ENCODE data around the gene NCKAP5. TPM values are rescaled to one million over a fixed set of nuclear protein-coding genes. Genes with fewer than 3 reads are reported as not detected.

The NCKAP5 gene
- total and polyA plus RNA-seq, 2 of the 8 experiments (the other 6 are each of a cell fraction or from before 2014, with no cell fraction given), result 0.27 to 0.86 TPM

DNA sequence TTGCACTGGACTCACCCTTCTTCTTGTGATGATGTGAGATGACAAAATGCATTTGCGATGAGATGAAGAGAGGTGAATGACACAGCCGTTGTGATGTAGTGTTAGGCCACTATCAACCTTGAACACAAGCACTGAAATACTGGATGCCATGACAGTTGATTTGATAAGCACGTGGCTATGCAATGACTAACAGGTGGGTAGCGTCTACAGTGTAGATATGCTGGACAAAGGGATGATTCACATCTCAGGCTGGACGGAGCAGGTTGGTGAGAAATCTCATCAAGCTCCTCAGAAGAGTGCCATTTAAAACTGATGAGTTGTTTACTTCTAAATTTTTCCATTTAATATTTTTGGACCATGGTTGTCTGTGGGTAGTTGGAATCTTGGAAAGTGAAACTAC, 522.5 kb downstream of the NCKAP5 start:
- Histone ChIP-seq H2AK5ac (ENCODE audit: low read depth, low read length) (no peak overlapping the region), H3K4ac (replicated peaks; ENCODE audit: insufficient read length, low read depth, low read length) (no peak overlapping the region), H2AFZ (ENCODE audit: low read length) (no peak overlapping the region), H4K91ac (replicated peaks; ENCODE audit: insufficient read length, low read length) (no peak overlapping the region), H4K20me1 (replicated peaks in 1 of 2; ENCODE audit: control insufficient read depth in 1 of 2, insufficient read depth in 2 of 2, low read length in 2 of 2) (peaks cover 0 to 2% of the 10 kb centered on the region in 2 experiments), H3K4me1 (replicated peaks in 1 of 4; ENCODE audit: control insufficient read depth in 3 of 4, insufficient read depth in 4 of 4, low read length in 3 of 4) (no peaks in the 10 kb centered on the region), H3K23me2 (ENCODE audit: low read depth, low read length) (no peaks in the 10 kb centered on the region), H3K14ac (ENCODE audit: insufficient read length) (no peak overlapping the region), H2BK20ac (ENCODE audit: low read length) (no peak overlapping the region), H3K9me3 (ENCODE audit: insufficient read depth in 2 of 2, low read depth in 1 of 2, low read length in 1 of 2) (no peaks in the 10 kb centered on the region), H3K9ac (replicated peaks in 1 of 4; ENCODE audit: extremely low read depth in 1 of 4, low read depth in 3 of 4, low read length in 3 of 4) (no peak overlapping the region), H3K4me3 (ENCODE audit: extremely low read depth in 1 of 4, insufficient read depth in 2 of 4, low read depth in 3 of 4, low read length in 4 of 4) (no peak overlapping the region), H2BK12ac (ENCODE audit: low read depth, low read length) (no peak overlapping the region), H3K27me3 (replicated peaks in 1 of 4; ENCODE audit: control insufficient read depth in 3 of 4, extremely low read depth in 1 of 4, insufficient read depth in 3 of 4, low read length in 3 of 4) (no peaks in the 10 kb centered on the region), H3K79me1 (ENCODE audit: low read depth, low read length) (no peaks in the 10 kb centered on the region), H3K27ac (ENCODE audit: low read depth, low read length) (no peak overlapping the region), H3K23ac (ENCODE audit: insufficient read length) (no peak overlapping the region), H4K8ac (ENCODE audit: extremely low read depth, insufficient read depth, low read length) (no peak overlapping the region), H2BK120ac (replicated peaks; ENCODE audit: low read depth, low read length) (no peak overlapping the region), H3K56ac (replicated peaks; ENCODE audit: insufficient read length, low read depth, low read length) (no peak overlapping the region), H3K79me2 (ENCODE audit: control insufficient read depth in 1 of 2, insufficient read depth in 2 of 2, low read length in 2 of 2) (no peaks in the 10 kb centered on the region), H3K36me3 (ENCODE audit: control insufficient read depth in 2 of 4, insufficient read depth in 4 of 4, low read length in 3 of 4) (no peaks in the 10 kb centered on the region), H2BK5ac (ENCODE audit: low read depth, low read length) (no peak overlapping the region), H4K5ac (ENCODE audit: insufficient read length, low read depth, low read length) (no peak overlapping the region), H3K4me2 (ENCODE audit: insufficient read depth in 1 of 2, low read depth in 2 of 2, low read length in 2 of 2) (no peak overlapping the region), H3K18ac (ENCODE audit: extremely low read depth, low read length) (no peak overlapping the region), H2BK15ac (ENCODE audit: low read length) (no peak overlapping the region)
- FAIRE-seq (no peak), DNase-seq (ENCODE audit: low read depth in 1 of 2, low spot score in 2 of 2) (no peak)
- 99% methylated on average over 5 of the region's 5 CpGs; no CpG with 5 or more reads in 1 of the 2 experiments for WGBS, 2 experiments (ENCODE audit: extremely low coverage in 1 of 2, insufficient coverage in 1 of 2, insufficient read length in 1 of 2, insufficient replicate concordance in 2 of 2, low coverage in 1 of 2, low lambda C conversion rate in 2 of 2, missing lambda C conversion rate in 1 of 2)
- ChIA-PET CTCF (ENCODE audit: partially characterized antibody) (no interaction called here), POLR2A (ENCODE audit: partially characterized antibody) (no interaction called here)
- no peak for TF ChIP-seq TCF12 (IDR thresholded peaks at IDR 0.05; ENCODE audit: low read depth, low read length)
- TF ChIP-seq RXRA (IDR thresholded peaks at IDR 0.05; ENCODE audit: insufficient read depth, low read depth, low read length), result no peak
- no peak for TF ChIP-seq KDM5A (IDR thresholded peaks at IDR 0.05; ENCODE audit: low read length)
- no peak for TF ChIP-seq SP2 (IDR thresholded peaks at IDR 0.05; ENCODE audit: low read length)
- TF ChIP-seq EZH2 (IDR thresholded peaks at IDR 0.05; ENCODE audit: low read depth, low read length, severe bottlenecking), result no peak
- TF ChIP-seq POU5F1 (IDR thresholded peaks at IDR 0.05; ENCODE audit: low read depth, low read length), result no peak
- TF ChIP-seq RBBP5 (IDR thresholded peaks at IDR 0.05; ENCODE audit: borderline replicate concordance, low read depth, low read length), result no peak
- no peak for TF ChIP-seq GABPA (IDR thresholded peaks at IDR 0.05; ENCODE audit: borderline replicate concordance, insufficient read depth, low read length)
- TF ChIP-seq, protein P1, sequence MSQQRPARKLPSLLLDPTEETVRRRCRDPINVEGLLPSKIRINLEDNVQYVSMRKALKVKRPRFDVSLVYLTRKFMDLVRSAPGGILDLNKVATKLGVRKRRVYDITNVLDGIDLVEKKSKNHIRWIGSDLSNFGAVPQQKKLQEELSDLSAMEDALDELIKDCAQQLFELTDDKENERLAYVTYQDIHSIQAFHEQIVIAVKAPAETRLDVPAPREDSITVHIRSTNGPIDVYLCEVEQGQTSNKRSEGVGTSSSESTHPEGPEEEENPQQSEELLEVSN (IDR thresholded peaks at IDR 0.05), result no peak
